Astrocyte of the spinal cord (primary cell): ENCODE measurements around the gene ABCB9.
A peak's percentile ranks its signal among the peaks of the same experiment; 100 is the strongest.

Experiments used
- DNase-seq: peaks from one replicate; pipeline ENCODE4 v3.0.0; 2011; ENCODE audit warnings: low read depth, low spot score
- H3K4me3 ChIP-seq: 2 replicates; pipeline ENCODE4 v1.5.1; 2011; ENCODE audit warnings: low read depth, mild to moderate bottlenecking, low read length, moderate library complexity
- CTCF ChIP-seq: IDR thresholded peaks from 2 replicates; pipeline ENCODE4 v1.5.1; 2012; ENCODE audit warnings: low read depth, mild to moderate bottlenecking, low read length, inconsistent platforms
- in situ Hi-C: cut with HindIII; loops from 2 replicates; pipeline ENCODE4 v1.10.0; 2017; ENCODE audit warnings: low sequenced_read_pairs

ABCB9 gene

GRCh38 chr12:123006977-123007376, 40.7 kb upstream of the ABCB9 start:
- TF ChIP-seq CTCF, result no peak
- H3K4me3 ChIP-seq, result no peak overlapping the region
- DNase-seq, result peak; percentile 15
- in situ Hi-C loops, result no loop called here

- no peak overlapping the region for H3K4me3 ChIP-seq
- in situ Hi-C loops, result no loop called here
- DNase-seq, result no peak
- no peak for TF ChIP-seq CTCF
Measured at GRCh38 chr12:123005081-123005626, 38.9 kb upstream of the ABCB9 start.

GRCh38 chr12:123004287-123004686, 38.0 kb upstream of the ABCB9 start:
- in situ Hi-C loops, result no loop called here
- no peak for TF ChIP-seq CTCF
- no peak for DNase-seq

GRCh38 chr12:123003257-123003656, 37.0 kb upstream of the ABCB9 start:
- TF ChIP-seq CTCF, result no peak
- no peak overlapping the region for H3K4me3 ChIP-seq
- in situ Hi-C loops, result no loop called here
- no peak for DNase-seq

More at GRCh38 chr12:123004287-123004686, 38.0 kb upstream of the ABCB9 start:
- H3K4me3 ChIP-seq, result no peak overlapping the region

GRCh38 chr12:123001464-123001863, 35.2 kb upstream of the ABCB9 start:
- H3K4me3 ChIP-seq, result no peak overlapping the region
- in situ Hi-C loops, result no loop called here
- no peak for TF ChIP-seq CTCF
- DNase-seq, result no peak

- no peak overlapping the region for H3K4me3 ChIP-seq
- TF ChIP-seq CTCF, result no peak
- in situ Hi-C loops, result no loop called here
- DNase-seq, result no peak
Measured at GRCh38 chr12:123000578-123000977, 34.3 kb upstream of the ABCB9 start.

GRCh38 chr12:122999986-123000420, 33.7 kb upstream of the ABCB9 start:
- TF ChIP-seq CTCF, result no peak
- in situ Hi-C loops, result no loop called here
- DNase-seq, result no peak
- no peak overlapping the region for H3K4me3 ChIP-seq
